GM20000 (cell line): Measurements from ENCODE around the gene MACROH2A2.
"Not testable (repeated sequence)": the region's sequence is repeated elsewhere in the genome, so short reads cannot be mapped to it uniquely, and the experiment has no call there.

Experiments
- DNase-seq: peaks from one replicate; pipeline ENCODE4 v3.0.0; 2012; ENCODE audit warnings: low spot score
- TF ChIP-seq, protein P1 (sequence below): IDR thresholded peaks from 2 replicates; pipeline ENCODE4 v1.5.1; 2012; ENCODE audit warnings: mild to moderate bottlenecking, control low read depth; ENCODE audit errors: extremely low read depth, missing control alignments

Gene MACROH2A2

DNA sequence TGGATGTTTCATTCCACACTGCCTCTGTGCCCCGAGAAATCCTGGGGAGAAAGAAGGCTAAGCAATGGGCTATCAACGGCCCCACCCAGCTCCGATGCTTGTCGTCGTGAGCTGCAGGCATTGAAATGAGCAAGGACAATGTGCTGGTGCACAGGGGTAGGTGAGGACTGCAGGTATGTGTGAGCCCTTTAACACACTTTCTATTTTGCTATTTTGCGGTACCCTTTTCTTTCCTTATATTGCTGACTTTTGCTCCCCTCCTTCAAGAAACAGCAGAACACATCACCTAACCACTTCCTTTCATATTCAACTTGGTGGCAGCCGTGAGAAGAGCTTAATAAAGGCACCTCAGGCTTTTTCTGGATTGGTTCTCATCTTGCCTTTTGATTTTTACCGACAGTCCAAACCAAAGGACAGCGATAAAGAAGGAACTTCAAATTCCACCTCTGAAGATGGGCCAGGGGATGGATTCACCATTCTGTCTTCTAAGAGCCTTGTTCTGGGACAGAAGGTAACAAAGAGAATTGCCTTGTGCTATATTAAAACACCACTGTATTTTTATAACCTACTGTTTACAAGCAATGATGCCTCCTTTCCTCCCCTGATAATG, 40.8 kb downstream of the MACROH2A2 start:
- no peak for DNase-seq
- TF ChIP-seq, protein P1, sequence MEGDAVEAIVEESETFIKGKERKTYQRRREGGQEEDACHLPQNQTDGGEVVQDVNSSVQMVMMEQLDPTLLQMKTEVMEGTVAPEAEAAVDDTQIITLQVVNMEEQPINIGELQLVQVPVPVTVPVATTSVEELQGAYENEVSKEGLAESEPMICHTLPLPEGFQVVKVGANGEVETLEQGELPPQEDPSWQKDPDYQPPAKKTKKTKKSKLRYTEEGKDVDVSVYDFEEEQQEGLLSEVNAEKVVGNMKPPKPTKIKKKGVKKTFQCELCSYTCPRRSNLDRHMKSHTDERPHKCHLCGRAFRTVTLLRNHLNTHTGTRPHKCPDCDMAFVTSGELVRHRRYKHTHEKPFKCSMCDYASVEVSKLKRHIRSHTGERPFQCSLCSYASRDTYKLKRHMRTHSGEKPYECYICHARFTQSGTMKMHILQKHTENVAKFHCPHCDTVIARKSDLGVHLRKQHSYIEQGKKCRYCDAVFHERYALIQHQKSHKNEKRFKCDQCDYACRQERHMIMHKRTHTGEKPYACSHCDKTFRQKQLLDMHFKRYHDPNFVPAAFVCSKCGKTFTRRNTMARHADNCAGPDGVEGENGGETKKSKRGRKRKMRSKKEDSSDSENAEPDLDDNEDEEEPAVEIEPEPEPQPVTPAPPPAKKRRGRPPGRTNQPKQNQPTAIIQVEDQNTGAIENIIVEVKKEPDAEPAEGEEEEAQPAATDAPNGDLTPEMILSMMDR, result no peak

DNA sequence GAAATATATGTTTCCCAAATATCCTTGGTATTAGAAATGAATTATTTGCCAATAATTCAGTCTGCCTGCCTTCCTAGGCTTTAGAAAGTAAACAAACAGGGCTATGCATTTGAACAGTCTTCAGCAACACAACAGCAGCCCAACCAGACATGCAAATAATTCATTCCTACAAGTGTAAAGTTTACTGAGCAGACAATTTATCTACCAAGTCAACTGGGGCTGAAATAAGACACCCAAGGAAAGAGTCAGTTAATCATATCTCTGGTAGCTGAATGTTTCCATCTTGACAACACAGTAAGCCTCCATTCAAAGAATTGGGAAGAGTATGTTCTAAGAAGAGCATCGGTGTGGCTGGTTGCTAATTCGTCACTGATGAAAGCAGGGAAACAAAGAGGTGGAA, 41.6 kb downstream of the MACROH2A2 start:
- DNase-seq, result no peak
- TF ChIP-seq, protein P1, result no peak

DNA sequence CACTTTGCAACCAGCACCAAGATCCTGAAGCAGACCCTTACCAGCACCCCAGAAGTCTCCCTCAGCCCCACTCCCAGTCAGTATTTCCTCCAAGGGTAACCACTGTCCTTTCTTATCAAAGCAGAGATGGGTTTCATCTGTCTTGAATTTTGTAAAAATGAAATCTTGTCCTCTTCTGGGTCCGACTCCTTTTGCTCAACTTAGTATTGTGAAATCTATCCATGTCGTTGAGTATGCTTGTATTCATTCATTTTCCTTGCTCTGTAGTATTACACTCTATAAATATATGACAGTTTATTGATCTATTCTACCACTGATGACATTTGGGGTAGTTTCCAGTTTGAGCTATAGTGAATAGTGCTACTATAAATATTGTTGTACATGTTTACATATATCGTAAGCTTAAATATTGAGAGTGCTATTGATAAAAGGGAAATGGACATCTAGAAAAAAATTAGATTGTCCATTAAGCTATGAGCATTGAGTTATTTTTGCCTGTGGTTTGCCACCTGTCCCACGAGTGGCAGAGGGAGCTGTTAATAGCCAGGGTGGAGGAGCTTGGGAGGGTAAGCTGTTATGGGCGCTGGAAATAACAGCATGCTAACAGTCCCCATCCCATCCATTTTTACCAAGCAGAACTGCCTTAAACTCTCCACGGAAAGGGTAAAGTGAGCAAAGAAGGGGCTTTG, 43.5 kb downstream of the MACROH2A2 start:
- TF ChIP-seq, protein P1, result no peak

DNA sequence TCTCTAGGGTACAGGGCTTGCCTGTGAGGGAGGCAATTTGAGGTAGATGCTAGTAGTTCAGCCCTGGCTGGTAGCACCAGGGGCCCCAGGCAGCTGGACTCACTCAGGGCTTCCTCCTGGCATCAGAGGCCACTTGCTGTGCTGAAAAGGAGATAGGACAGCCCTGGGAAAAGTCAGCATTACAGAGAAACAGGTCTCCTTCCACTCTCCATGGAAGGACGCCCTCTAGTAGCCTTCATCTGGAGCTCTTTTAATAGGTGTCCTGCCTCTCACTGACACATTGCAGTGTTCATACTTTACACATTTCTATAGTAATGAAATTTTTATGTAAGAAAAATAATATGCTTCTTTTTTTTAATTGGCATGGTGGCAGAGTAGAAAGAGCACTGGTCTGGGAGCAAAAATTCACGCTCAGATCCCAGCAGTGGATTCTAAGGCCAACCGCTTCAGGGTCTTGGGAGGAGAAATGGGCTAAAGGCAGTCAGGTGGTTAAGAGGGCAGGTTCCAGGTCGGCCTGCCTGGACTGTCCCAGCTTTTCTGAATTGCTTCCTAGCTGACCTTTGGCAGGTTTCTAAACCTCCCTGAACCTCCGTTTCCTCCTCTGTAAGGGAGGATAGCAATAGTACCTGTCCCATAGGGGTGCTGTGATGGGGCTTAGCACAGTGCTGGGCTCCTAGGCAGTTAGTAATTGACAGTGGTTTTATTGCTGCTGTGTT, 44.2 kb downstream of the MACROH2A2 start:
- TF ChIP-seq, protein P1, result no peak
- DNase-seq, result no peak

More for the DNA sequence above, 43.5 kb downstream of the MACROH2A2 start:
- no peak for DNase-seq

DNA sequence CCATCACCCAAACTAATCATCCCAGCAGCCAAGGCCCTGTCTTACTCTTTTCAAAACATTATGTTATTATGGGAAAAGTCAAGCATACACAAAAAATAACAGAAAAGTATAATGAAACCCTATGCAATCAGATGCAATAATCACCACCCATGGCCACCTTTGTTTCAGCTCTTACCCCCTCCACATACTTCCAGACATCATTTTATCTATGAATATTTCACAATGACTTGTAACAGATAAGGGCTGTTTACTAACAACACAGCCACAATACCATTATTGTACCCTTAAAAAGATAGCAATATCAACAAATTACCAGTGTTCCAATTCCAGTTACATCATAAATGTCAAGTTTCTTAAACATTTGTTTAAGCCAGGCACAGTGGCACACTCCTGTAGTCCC, 44.8 kb downstream of the MACROH2A2 start:
- TF ChIP-seq, protein P1, result no peak
- DNase-seq, result no peak

DNA sequence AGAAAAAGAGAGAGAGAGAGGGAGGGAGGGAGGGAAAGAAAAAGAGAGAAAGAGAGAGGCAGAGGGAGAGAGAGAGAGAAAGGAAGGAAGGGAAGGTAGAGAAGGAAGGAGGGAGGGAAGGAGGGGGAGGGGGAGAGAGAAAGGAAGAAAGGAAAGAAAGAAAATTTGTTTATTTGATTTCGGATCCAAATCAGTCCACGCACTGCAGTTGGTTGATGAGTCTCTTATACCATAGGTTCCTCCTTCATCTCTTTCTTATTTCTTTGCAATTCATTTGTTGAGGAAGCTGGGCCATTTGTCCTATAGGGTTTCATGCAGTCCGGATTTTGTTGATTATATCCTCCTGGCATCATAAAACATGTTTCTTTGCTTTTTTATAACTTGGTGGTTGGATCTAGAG, 45.6 kb downstream of the MACROH2A2 start:
- DNase-seq, result no peak
- TF ChIP-seq, protein P1, result no peak

DNA sequence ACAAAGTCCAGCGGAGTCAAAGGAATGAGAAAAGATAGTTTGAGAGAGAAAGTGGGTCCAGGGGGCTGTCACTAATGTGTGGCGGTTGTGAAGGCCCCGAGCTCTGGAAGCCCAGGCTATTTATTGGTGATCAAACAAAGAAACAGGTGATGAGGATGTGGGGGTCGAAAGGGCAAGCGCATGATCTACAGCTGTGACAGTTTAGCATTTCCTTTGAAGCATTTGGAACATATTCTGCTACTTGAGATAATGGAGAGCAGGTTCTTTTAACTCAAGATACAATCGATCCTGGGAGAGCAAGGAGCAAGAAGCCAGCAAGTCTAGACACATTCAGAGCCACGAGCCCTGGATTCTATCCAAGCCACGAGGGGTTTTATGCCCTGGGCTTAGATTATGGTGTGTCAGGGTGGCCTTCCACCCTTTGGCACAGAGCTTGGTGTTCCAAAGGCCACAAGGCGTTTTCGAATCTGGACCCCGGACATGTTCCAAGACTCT, 48.5 kb downstream of the MACROH2A2 start:
- not testable (repeated sequence) for DNase-seq

DNA sequence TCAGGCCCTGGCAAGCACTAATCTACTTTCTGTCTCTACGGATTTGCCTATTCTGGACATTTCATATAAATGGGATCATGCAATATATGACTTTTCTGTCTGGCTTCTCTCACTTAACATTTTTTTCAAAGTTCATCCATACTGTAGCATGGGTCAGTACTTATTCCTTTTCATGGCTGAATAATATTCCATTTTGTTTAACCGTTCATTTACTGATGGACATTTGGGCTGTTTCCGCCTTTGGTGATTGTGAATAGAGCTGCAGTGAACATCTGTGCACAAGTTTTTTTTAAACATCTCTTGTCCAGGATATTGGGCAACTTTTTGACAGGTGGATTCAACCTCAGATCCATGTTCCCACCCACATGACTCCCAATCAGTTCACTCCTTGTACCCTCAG, 49.0 kb downstream of the MACROH2A2 start:
- TF ChIP-seq, protein P1, result no peak
- no peak for DNase-seq
